Hepatocyte (in vitro differentiated cells): ENCODE measurements around the gene LAPTM5. TPM values are rescaled to one million over a fixed set of nuclear protein-coding genes. Genes with fewer than 3 reads are reported as not detected.

Experiments used
- DNase-seq: peaks from one replicate; pipeline ENCODE4 v3.0.0-alpha.2; 2016; ENCODE audit warnings: low spot score
- H2AFZ ChIP-seq: fragments of 200-600 bp; sonication (generic); 2 replicates; pipeline ENCODE4 v1.6.0; 2016; ENCODE audit warnings: antibody characterized with exemption, mild to moderate bottlenecking
- H3K27ac ChIP-seq: fragments of 200-600 bp; sonication (generic); 2 replicates; pipeline ENCODE4 v1.5.1; 2016; ENCODE audit warnings: mild to moderate bottlenecking
- H3K27me3 ChIP-seq: fragments of 200-600 bp; sonication (generic); 2 replicates; pipeline ENCODE4 v1.6.1; 2016
- H3K36me3 ChIP-seq: fragments of 200-600 bp; sonication (generic); replicated peaks from 2 replicates; pipeline ENCODE4 v1.5.1; 2016; ENCODE audit warnings: low read depth; ENCODE audit not compliant: insufficient read depth
- H3K4me1 ChIP-seq: fragments of 200-600 bp; sonication (generic); 2 replicates; pipeline ENCODE4 v1.5.1; 2016; ENCODE audit warnings: mild to moderate bottlenecking, moderate library complexity; ENCODE audit not compliant: insufficient read depth
- H3K4me2 ChIP-seq: fragments of 200-600 bp; sonication (generic); 2 replicates; pipeline ENCODE4 v1.6.0; 2016
- H3K4me3 ChIP-seq: fragments of 200-600 bp; sonication (generic); 2 replicates; pipeline ENCODE4 v1.5.1; 2016; ENCODE audit warnings: mild to moderate bottlenecking
- H3K79me2 ChIP-seq: fragments of 200-600 bp; sonication (generic); 2 replicates; pipeline ENCODE4 v1.6.0; 2017; ENCODE audit warnings: mild to moderate bottlenecking
- H3K9me2 ChIP-seq: fragments of 200-600 bp; sonication (generic); replicated peaks from 2 replicates; pipeline ENCODE4 v1.6.0; 2017; ENCODE audit warnings: mild to moderate bottlenecking; ENCODE audit not compliant: insufficient read depth
- H3K9me3 ChIP-seq: fragments of 200-600 bp; sonication (generic); 2 replicates; pipeline ENCODE4 v1.5.1; 2016; ENCODE audit warnings: low read depth, mild to moderate bottlenecking
- H4K20me1 ChIP-seq: fragments of 200-600 bp; sonication (generic); 2 replicates; pipeline ENCODE4 v1.6.0; 2016; ENCODE audit warnings: mild to moderate bottlenecking; ENCODE audit not compliant: insufficient read depth, poor library complexity, severe bottlenecking
- CTCF ChIP-seq: fragments of 200-600 bp; sonication (generic); IDR thresholded peaks from 2 replicates; pipeline ENCODE4 v1.5.1; 2016; ENCODE audit warnings: antibody characterized with exemption, mild to moderate bottlenecking; ENCODE audit not compliant: poor library complexity
- EZH2 ChIP-seq: fragments of 200-600 bp; sonication (generic); IDR thresholded peaks from 2 replicates; pipeline ENCODE4 v1.6.1; 2016; ENCODE audit warnings: antibody characterized with exemption, mild to moderate bottlenecking, borderline replicate concordance
- EZH2phosphoT487 ChIP-seq: fragments of 200-600 bp; sonication (generic); IDR thresholded peaks from one replicate; pipeline ENCODE4 v1.6.1; 2018; ENCODE audit warnings: antibody characterized with exemption, mild to moderate bottlenecking, low read depth, moderate library complexity; ENCODE audit not compliant: unreplicated experiment, severe bottlenecking
- WGBS: methylation state at CpG from one replicate; pipeline ENCODE4 v1.1.6; 2016; ENCODE audit warnings: low lambda C conversion rate; ENCODE audit errors: missing lambda C conversion rate; 5-methylcytosine and 5-hydroxymethylcytosine counted together
- polyA plus RNA-seq: library from polyadenylated mRNA; unstranded; fragments of >200 nt; fragmentation: Nextera tagmentation; extraction: Ambion mirVana; gene quantifications from 2 replicates; pipeline ENCODE4 v1.2.1, GENCODE V29; 2016
- total RNA-seq: library from RNA; depleted of rRNA; stranded (reverse); fragments of >200 nt; gene quantifications from 2 replicates; pipeline ENCODE4 v1.2.3, GENCODE V29; 2014

Gene LAPTM5
- total and polyA plus RNA-seq, 2 experiments from 2014 or later = 2.6 to 3.2 TPM

- H3K4me3 ChIP-seq = no peak overlapping the region
- H3K4me1 ChIP-seq = no peaks in the 10 kb centered on the region
- no peak for TF ChIP-seq CTCF
- TF ChIP-seq EZH2 = no peak
- no peak for TF ChIP-seq EZH2phosphoT487
- no peaks in the 10 kb centered on the region for H3K9me3 ChIP-seq
- H3K79me2 ChIP-seq = no peaks in the 10 kb centered on the region
- H3K4me2 ChIP-seq = no peak overlapping the region
- no peak overlapping the region for H3K27ac ChIP-seq
- H3K27me3 ChIP-seq = no peaks in the 10 kb centered on the region
- H4K20me1 ChIP-seq = no peaks in the 10 kb centered on the region
- H2AFZ ChIP-seq = no peak overlapping the region
- H3K36me3 ChIP-seq = no peaks in the 10 kb centered on the region
- DNase-seq = no peak
- no peaks in the 10 kb centered on the region for H3K9me2 ChIP-seq
- WGBS = 89% methylated on average over 22 of the region's 23 CpGs
Measured at GRCh38 chr1:30777060-30777903, 19.7 kb upstream of the LAPTM5 start.

- no peak overlapping the region for H3K4me3 ChIP-seq
- no peaks in the 10 kb centered on the region for H4K20me1 ChIP-seq
- H3K79me2 ChIP-seq = no peaks in the 10 kb centered on the region
- WGBS = 90% methylated on average over 16 of the region's 18 CpGs
- no peak for DNase-seq
- no peaks in the 10 kb centered on the region for H3K27me3 ChIP-seq
- TF ChIP-seq CTCF (no peak), EZH2phosphoT487 (no peak), EZH2 (no peak)
- H3K9me2 ChIP-seq = no peaks in the 10 kb centered on the region
- no peak overlapping the region for H2AFZ ChIP-seq
- H3K4me1 ChIP-seq = no peaks in the 10 kb centered on the region
- no peaks in the 10 kb centered on the region for H3K36me3 ChIP-seq
- no peak overlapping the region for H3K27ac ChIP-seq
- no peaks in the 10 kb centered on the region for H3K9me3 ChIP-seq
- H3K4me2 ChIP-seq = no peak overlapping the region
Measured at GRCh38 chr1:30776097-30777059, 18.8 kb upstream of the LAPTM5 start.

GRCh38 chr1:30775433-30775975 lies 17.9 kb upstream of the LAPTM5 start:
- no peak for DNase-seq
- Histone ChIP-seq H4K20me1 (no peaks in the 10 kb centered on the region), H3K4me3 (no peak overlapping the region), H3K27me3 (no peaks in the 10 kb centered on the region), H3K36me3 (no peaks in the 10 kb centered on the region), H3K27ac (no peak overlapping the region), H3K9me2 (no peaks in the 10 kb centered on the region), H3K9me3 (no peaks in the 10 kb centered on the region), H2AFZ (no peak overlapping the region), H3K4me2 (no peak overlapping the region), H3K79me2 (no peaks in the 10 kb centered on the region), H3K4me1 (no peaks in the 10 kb centered on the region)
- 88% methylated on average over 12 of the region's 12 CpGs for WGBS
- no peak for TF ChIP-seq EZH2
- TF ChIP-seq CTCF = no peak
- no peak for TF ChIP-seq EZH2phosphoT487
